Erythroblast (primary cell): ENCODE measurements around the gene GLIPR1.

Experiments
- DNase-seq, 2 experiments: peaks; one replicate each; lab custom pipeline; 2025; lab: John Stamatoyannopoulos, UW
- GATA1 ChIP-seq: IDR thresholded peaks from 2 replicates; pipeline ENCODE4 v1.6.1; 2011; ENCODE audit warnings: low read depth, mild to moderate bottlenecking, control low read depth, low read length, moderate library complexity
- POLR2A ChIP-seq: IDR thresholded peaks from 2 replicates; pipeline ENCODE4 v1.6.1; 2011; ENCODE audit warnings: mild to moderate bottlenecking, low read length

The GLIPR1 gene

DNA sequence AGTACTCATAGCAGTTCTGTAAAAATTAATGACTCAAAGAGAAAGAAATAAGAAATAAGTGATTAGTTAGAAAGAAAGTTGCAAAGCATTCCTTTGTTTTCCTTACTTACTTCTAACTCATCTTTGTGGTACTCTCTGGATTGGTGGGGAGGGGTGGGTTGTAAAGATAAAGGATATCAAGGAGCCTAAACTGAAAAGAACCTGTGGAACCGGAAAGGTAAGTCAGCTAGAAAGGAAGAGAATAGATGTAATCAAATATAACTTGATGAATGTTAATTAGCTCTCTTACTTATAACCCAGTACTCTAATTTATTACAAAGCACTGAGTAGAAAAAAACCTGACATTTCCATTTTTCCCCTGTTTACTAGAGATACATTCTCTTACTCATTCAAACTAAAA is 68.3 kb downstream of the GLIPR1 start:
- no peak for TF ChIP-seq POLR2A
- no peak for TF ChIP-seq GATA1
- DNase-seq = no peak

- no peak for TF ChIP-seq POLR2A
- TF ChIP-seq GATA1 = no peak
- DNase-seq = no peak
Observed at GRCh38 chr12:75549989-75550388, 69.4 kb downstream of the GLIPR1 start.

- TF ChIP-seq POLR2A = no peak
- TF ChIP-seq GATA1 = no peak
- no peak for DNase-seq
Observed at GRCh38 chr12:75550401-75551240, 70.1 kb downstream of the GLIPR1 start.

- TF ChIP-seq GATA1 = no peak
- TF ChIP-seq POLR2A = no peak
- no peak for DNase-seq
Observed at GRCh38 chr12:75551477-75551876, 70.9 kb downstream of the GLIPR1 start.

GRCh38 chr12:75553398-75553797 is 72.8 kb downstream of the GLIPR1 start:
- TF ChIP-seq GATA1 (no peak), POLR2A (no peak)
- no peak for DNase-seq
